MCF 10A (cell line): ENCODE results near the gene SLC12A5. TPM values are rescaled to one million over a fixed set of nuclear protein-coding genes. Genes with fewer than 3 reads are reported as not detected.
"Not testable (repeated sequence)": the region's sequence is repeated elsewhere in the genome, so short reads cannot be mapped to it uniquely, and the experiment has no call there.

Experiments used
- BruUV-seq: library from RNA; stranded (reverse); fragments of 400-500 nt; replicated peaks from 2 replicates; lab custom pipeline; 2021; lab: Mats Ljungman, UMichigan
- CTCF ChIA-PET: fragments of 300-600 bp; sonication (Branson Sonifier 250); formaldehyde crosslinking; extraction: SDS; loops from one replicate; lab custom pipeline; 2021; ENCODE audit warnings: antibody characterized with exemption, inconsistent platforms; lab: Yijun Ruan, JAX
- POLR2A ChIA-PET: fragments of 300-600, 350-650 bp; sonication (Branson Sonifier 250); formaldehyde crosslinking; extraction: SDS; loops from one replicate; lab custom pipeline; 2020; ENCODE audit warnings: antibody characterized with exemption, inconsistent platforms; lab: Yijun Ruan, JAX
- DNase-seq: peaks from one replicate; pipeline ENCODE4 v3.0.0-alpha.2; 2018; ENCODE audit not compliant: unreplicated experiment
- H3K27ac Mint-ChIP-seq: one replicate; pipeline ENCODE4 v1.8.0; 2022; ENCODE audit warnings: mild to moderate bottlenecking, low read depth, mixed read lengths; ENCODE audit not compliant: unreplicated experiment
- H3K27me3 Mint-ChIP-seq: one replicate; pipeline ENCODE4 v1.8.0; 2022; ENCODE audit warnings: mixed read lengths; ENCODE audit not compliant: insufficient read depth, unreplicated experiment
- H3K36me3 Mint-ChIP-seq: one replicate; pipeline ENCODE4 v1.8.0; 2022; ENCODE audit warnings: mild to moderate bottlenecking, moderate library complexity, mixed read lengths; ENCODE audit not compliant: insufficient read depth, unreplicated experiment
- H3K4me1 Mint-ChIP-seq: one replicate; pipeline ENCODE4 v1.8.0; 2022; ENCODE audit warnings: mixed read lengths; ENCODE audit not compliant: insufficient read depth, unreplicated experiment
- H3K4me3 Mint-ChIP-seq: one replicate; pipeline ENCODE4 v1.8.0; 2022; ENCODE audit warnings: mild to moderate bottlenecking, moderate library complexity, mixed read lengths; ENCODE audit not compliant: unreplicated experiment
- H3K9me3 Mint-ChIP-seq: one replicate; pipeline ENCODE4 v1.8.0; 2022; ENCODE audit warnings: mixed read lengths; ENCODE audit not compliant: unreplicated experiment
- intact Hi-C: fragments of 100-400 bp; cut with micrococcal nuclease; formaldehyde crosslinking; loops from 2 replicates; pipeline ENCODE4 v1.14.1; 2022
- total RNA-seq: library from RNA; stranded (reverse); gene quantifications from 2 replicates; pipeline ENCODE4 v1.2.3, GENCODE V29; 2022
- TF ChIP-seq, protein P1 (sequence below): fragments of 200-600 bp; IDR thresholded peaks from one replicate; pipeline ENCODE4 v1.8.0; 2022; ENCODE audit warnings: antibody characterized with exemption, mild to moderate bottlenecking; ENCODE audit not compliant: unreplicated experiment

SLC12A5 gene
- total RNA-seq, 1 experiment from 2014 or later: 0.75 TPM

- H3K27me3 Mint-ChIP-seq: no peaks in the 10 kb centered on the region
- BruUV-seq: no TSS peak
- intact Hi-C loops: loop anchor here (1.0 kb wide), 1 partner anchor 21 kb away; the partner anchor contains the start of gene ZNF335
- peak overlapping the region; percentile 33 for H3K4me3 Mint-ChIP-seq
- peaks cover 25% of the 10 kb centered on the region for H3K4me1 Mint-ChIP-seq
- no peaks in the 10 kb centered on the region for H3K36me3 Mint-ChIP-seq
- ChIA-PET CTCF (interaction anchor here (0.6 to 11.0 kb wide), 10 partner anchors 12 to 1276 kb away, joined by 3 to 200 read pairs (median 4); partner anchors contain the start of gene ZNF335), POLR2A (interaction anchor here (0.7 to 8.1 kb wide), 10 partner anchors 20 to 959 kb away, joined by 3 to 81 read pairs (median 3); partner anchors contain the start of gene ZNF335)
- H3K27ac Mint-ChIP-seq: peak overlapping the region; percentile 57
- peak; percentile 97 for DNase-seq
- TF ChIP-seq, protein P1, sequence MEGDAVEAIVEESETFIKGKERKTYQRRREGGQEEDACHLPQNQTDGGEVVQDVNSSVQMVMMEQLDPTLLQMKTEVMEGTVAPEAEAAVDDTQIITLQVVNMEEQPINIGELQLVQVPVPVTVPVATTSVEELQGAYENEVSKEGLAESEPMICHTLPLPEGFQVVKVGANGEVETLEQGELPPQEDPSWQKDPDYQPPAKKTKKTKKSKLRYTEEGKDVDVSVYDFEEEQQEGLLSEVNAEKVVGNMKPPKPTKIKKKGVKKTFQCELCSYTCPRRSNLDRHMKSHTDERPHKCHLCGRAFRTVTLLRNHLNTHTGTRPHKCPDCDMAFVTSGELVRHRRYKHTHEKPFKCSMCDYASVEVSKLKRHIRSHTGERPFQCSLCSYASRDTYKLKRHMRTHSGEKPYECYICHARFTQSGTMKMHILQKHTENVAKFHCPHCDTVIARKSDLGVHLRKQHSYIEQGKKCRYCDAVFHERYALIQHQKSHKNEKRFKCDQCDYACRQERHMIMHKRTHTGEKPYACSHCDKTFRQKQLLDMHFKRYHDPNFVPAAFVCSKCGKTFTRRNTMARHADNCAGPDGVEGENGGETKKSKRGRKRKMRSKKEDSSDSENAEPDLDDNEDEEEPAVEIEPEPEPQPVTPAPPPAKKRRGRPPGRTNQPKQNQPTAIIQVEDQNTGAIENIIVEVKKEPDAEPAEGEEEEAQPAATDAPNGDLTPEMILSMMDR: no peak
- H3K9me3 Mint-ChIP-seq: no peaks in the 10 kb centered on the region
Observed at GRCh38 chr20:45993197-45993951, 35.6 kb upstream of the SLC12A5 start.

- POLR2A ChIA-PET: interaction anchor here (0.6 to 2.8 kb wide), 7 partner anchors 10 to 412 kb away, joined by 3 to 13 read pairs (median 5); partner anchors contain the start of genes ELMO2, PCIF1 and ZNF335
- no TSS peak for BruUV-seq
- intact Hi-C loops: no loop called here
- H3K27me3 Mint-ChIP-seq: no peaks in the 10 kb centered on the region
- TF ChIP-seq, protein P1: no peak
- peaks cover 25% of the 10 kb centered on the region for H3K4me1 Mint-ChIP-seq
- H3K27ac Mint-ChIP-seq: peak overlapping the region; percentile 23
- DNase-seq: no peak
- no peaks in the 10 kb centered on the region for H3K36me3 Mint-ChIP-seq
- CTCF ChIA-PET: interaction anchor here (0.6 to 11.0 kb wide), 7 partner anchors 8 to 1505 kb away, joined by 3 to 200 read pairs (median 5); partner anchors contain the start of gene ZNF335
- H3K4me3 Mint-ChIP-seq: no peak overlapping the region
- no peaks in the 10 kb centered on the region for H3K9me3 Mint-ChIP-seq
Observed at GRCh38 chr20:45994761-45995493, 34.1 kb upstream of the SLC12A5 start.

GRCh38 chr20:45995495-45996097, 33.4 kb upstream of the SLC12A5 start:
- BruUV-seq, H3K4me3 Mint-ChIP-seq, H3K9me3 Mint-ChIP-seq, DNase-seq, H3K36me3 Mint-ChIP-seq, H3K27me3 Mint-ChIP-seq, intact Hi-C loops: not testable (repeated sequence)
- Mint-ChIP-seq H3K4me1 (peaks cover 25% of the 10 kb centered on the region), H3K27ac (peak overlapping the region; percentile 23)
- ChIA-PET POLR2A (interaction anchor here (0.6 to 2.8 kb wide), 5 partner anchors 9 to 61 kb away, joined by 3 to 13 read pairs (median 4); partner anchors contain the start of genes PCIF1 and ZNF335), CTCF (interaction anchor here (0.6 to 11.0 kb wide), 7 partner anchors 9 to 136 kb away, joined by 3 to 200 read pairs (median 4); partner anchors contain the start of gene ZNF335)

DNA sequence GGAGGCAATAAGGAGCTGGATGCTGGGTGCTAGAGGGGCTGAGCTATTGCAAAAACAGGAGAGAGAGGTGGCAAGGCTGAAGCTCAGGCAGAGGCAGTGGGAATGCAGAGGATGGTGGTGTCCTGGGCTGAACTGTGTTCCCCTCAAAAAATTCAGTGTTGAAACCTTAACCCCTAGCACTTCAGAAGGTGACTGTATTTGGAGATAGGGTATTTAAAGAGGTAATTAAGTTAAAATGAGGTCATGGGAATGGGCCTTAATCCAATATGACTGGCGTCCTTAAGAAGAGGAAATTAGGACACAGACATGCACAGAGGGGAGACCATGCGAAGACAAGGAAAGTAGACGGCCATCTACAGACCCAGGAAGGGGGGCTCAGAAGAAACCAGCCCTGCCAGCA, 31.8 kb upstream of the SLC12A5 start:
- BruUV-seq: no TSS peak
- intact Hi-C loops: no loop called here
- POLR2A ChIA-PET: no interaction called here
- H3K27ac Mint-ChIP-seq: no peak overlapping the region
- H3K36me3 Mint-ChIP-seq: no peaks in the 10 kb centered on the region
- DNase-seq: no peak
- peaks cover 25% of the 10 kb centered on the region for H3K4me1 Mint-ChIP-seq
- H3K4me3 Mint-ChIP-seq: no peak overlapping the region
- CTCF ChIA-PET: interaction anchor here (0.5 to 1.3 kb wide), 3 partner anchors 9 to 132 kb away, joined by 3 to 5 read pairs (median 3); no protein-coding TSS in a partner anchor
- no peaks in the 10 kb centered on the region for H3K9me3 Mint-ChIP-seq
- TF ChIP-seq, protein P1: no peak
- H3K27me3 Mint-ChIP-seq: no peaks in the 10 kb centered on the region
